Vagina (tissue), 2 donors: ENCODE data around the gene PCK1. TPM values are rescaled to one million over a fixed set of nuclear protein-coding genes. Genes with fewer than 3 reads are reported as not detected.
A peak's percentile ranks its signal among the peaks of the same experiment; 100 is the strongest.

Source experiments
- DNase-seq, 2 donors: peaks; one replicate each; pipeline ENCODE4 v3.0.0-alpha.2; 2017; ENCODE audit errors: extremely low spot score in 2 of 2
- H3K27ac ChIP-seq: fragments of 200-600 bp; sonication (generic); one replicate; pipeline ENCODE4 v1.5.1; 2019
- H3K27me3 ChIP-seq: fragments of 200-600 bp; sonication (generic); one replicate; pipeline ENCODE4 v1.5.1; 2019
- H3K36me3 ChIP-seq, 2 donors: fragments of 200-600 bp; sonication (generic); one replicate each; pipeline ENCODE4 v1.5.1; 2017 to 2019
- H3K4me1 ChIP-seq: fragments of 200-600 bp; sonication (generic); one replicate; pipeline ENCODE4 v1.5.1; 2019
- H3K4me3 ChIP-seq, 2 donors: fragments of 200-600 bp; sonication (generic); 1 replicate in 1 of 2; 2 replicates in 1 of 2; pipeline ENCODE4 v1.5.1; 2016 to 2019
- H3K9me3 ChIP-seq: fragments of 200-600 bp; sonication (generic); one replicate; pipeline ENCODE4 v1.5.1; 2019
- POLR2A ChIP-seq, 2 donors: fragments of 450-650 bp; IDR thresholded peaks; one replicate each; pipeline ENCODE4 v1.6.1; 2017; ENCODE audit warnings: antibody characterized with exemption in 2 of 2, mild to moderate bottlenecking in 2 of 2, moderate library complexity in 2 of 2
- POLR2AphosphoS5 ChIP-seq, 2 donors: sonication (generic); formaldehyde crosslinking; IDR thresholded peaks; one replicate each; pipeline ENCODE4 v1.9.0; 2017; ENCODE audit warnings: antibody characterized with exemption in 2 of 2, mild to moderate bottlenecking in 2 of 2, low read depth in 1 of 2; ENCODE audit not compliant: insufficient read depth in 1 of 2
- intact Hi-C: fragments of 100-400 bp; cut with DNase I; formaldehyde crosslinking; loops from one replicate; pipeline ENCODE4 v1.15.1; 2023
- total RNA-seq: library from RNA; depleted of rRNA; stranded (reverse); fragments of >200 nt; gene quantifications from one replicate; pipeline ENCODE4 v1.2.3, GENCODE V29; 2016
- TF ChIP-seq, protein P1 (sequence below), 3 experiments: fragments of 450-650 bp in 2 of 3; fragments of 200-600 bp in 1 of 3; sonication (generic) in 1 of 3; IDR thresholded peaks; one replicate each; pipeline ENCODE4 v1.5.1; 2017 to 2019; ENCODE audit warnings: antibody characterized with exemption in 3 of 3, mild to moderate bottlenecking in 2 of 3, moderate library complexity in 2 of 3

Gene PCK1
- total RNA-seq, 1 donor from 2014 or later, result 13.0 TPM

DNA sequence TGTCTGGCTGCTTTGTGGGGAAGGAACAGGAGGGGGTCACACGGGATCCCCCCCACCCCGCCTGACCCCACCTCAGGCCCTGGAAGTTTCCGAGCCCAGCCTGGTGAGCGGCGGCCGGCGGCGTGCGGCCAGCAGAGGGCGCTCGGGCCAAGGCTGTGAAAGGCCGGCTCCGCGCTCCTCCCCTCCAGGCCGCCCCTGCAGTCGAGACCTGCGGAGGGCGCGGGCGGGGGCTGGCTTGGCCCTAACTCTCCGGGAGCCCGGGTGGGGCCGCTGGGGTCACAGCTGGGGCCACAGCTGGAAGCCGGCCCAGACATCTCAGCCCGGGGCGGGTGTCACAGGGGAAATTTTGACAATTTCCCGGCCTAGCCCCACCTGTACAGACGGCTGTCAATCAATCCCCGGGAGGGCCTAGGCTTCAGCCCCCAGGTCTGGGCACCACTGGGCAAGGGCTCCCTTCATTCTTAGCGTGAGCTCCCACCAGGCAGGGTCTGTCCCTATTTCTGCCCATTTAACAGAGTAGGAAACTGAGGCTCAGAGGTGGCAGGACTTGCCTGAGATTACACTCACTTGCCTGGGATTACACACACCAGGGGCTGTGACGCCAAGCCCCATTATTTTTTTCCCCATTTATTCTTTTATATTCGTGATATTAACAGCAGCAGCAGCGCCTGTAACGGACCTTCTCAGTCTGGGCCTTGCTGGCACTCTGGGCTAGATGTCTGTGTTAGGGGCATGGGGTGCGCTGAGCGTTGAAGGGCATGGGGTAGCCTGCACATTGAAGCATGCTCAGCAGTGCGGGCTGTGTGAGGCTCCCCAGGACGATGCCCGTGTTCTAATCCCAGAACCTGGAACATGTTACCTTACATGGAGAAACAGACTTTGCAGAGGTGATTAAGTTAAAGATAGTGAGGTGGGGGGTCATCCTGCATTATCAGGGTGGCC is 36.4 kb downstream of the PCK1 start:
- intact Hi-C loops, result loop anchor here (2.0 to 10.0 kb wide), 2 partner anchors 202 to 612 kb away; partner anchors contain the start of gene RBM38
- H3K4me3 ChIP-seq, result peak overlapping the region in 1 of 2 donors; percentile 9
- TF ChIP-seq POLR2A (IDR thresholded peaks at IDR 0.05) (no peak), POLR2AphosphoS5 (IDR thresholded peaks at IDR 0.05; ENCODE audit: insufficient read depth in 1 of 2, low read depth in 1 of 2) (no peak)
- TF ChIP-seq, protein P1, sequence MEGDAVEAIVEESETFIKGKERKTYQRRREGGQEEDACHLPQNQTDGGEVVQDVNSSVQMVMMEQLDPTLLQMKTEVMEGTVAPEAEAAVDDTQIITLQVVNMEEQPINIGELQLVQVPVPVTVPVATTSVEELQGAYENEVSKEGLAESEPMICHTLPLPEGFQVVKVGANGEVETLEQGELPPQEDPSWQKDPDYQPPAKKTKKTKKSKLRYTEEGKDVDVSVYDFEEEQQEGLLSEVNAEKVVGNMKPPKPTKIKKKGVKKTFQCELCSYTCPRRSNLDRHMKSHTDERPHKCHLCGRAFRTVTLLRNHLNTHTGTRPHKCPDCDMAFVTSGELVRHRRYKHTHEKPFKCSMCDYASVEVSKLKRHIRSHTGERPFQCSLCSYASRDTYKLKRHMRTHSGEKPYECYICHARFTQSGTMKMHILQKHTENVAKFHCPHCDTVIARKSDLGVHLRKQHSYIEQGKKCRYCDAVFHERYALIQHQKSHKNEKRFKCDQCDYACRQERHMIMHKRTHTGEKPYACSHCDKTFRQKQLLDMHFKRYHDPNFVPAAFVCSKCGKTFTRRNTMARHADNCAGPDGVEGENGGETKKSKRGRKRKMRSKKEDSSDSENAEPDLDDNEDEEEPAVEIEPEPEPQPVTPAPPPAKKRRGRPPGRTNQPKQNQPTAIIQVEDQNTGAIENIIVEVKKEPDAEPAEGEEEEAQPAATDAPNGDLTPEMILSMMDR (IDR thresholded peaks at IDR 0.05), result peak; percentile 88 to 97 (median 95)
- H3K27ac ChIP-seq, result no peak overlapping the region
- no peaks in the 10 kb centered on the region for H3K9me3 ChIP-seq
- H3K27me3 ChIP-seq, result no peaks in the 10 kb centered on the region
- no peak for DNase-seq
- H3K4me1 ChIP-seq, result peaks cover 15% of the 10 kb centered on the region
- H3K36me3 ChIP-seq, result no peaks in the 10 kb centered on the region

DNA sequence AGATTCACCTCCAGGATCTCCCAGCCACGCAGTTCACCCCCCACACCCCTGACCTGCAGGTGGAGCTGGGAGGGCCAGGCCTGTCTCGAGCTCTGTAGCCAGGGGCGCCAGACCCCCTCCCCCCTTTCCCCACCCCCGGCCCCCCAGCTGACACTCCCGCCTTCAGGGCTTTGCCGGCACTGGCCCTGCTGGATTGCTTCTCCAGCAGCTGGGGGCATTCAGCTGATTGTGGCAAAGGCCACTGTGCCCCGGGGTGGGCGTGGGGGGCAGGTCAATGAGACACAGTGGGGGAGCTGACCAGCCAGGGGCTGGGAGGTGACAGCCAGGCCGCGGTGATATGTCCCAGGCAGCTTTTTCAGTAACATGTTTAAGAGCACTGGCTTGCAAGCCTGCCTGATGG is 37.1 kb downstream of the PCK1 start:
- no peaks in the 10 kb centered on the region for H3K9me3 ChIP-seq
- no peak overlapping the region for H3K27ac ChIP-seq
- no peaks in the 10 kb centered on the region for H3K27me3 ChIP-seq
- TF ChIP-seq, protein P1 (IDR thresholded peaks at IDR 0.05), result no peak
- no peak for TF ChIP-seq POLR2AphosphoS5 (IDR thresholded peaks at IDR 0.05; ENCODE audit: insufficient read depth in 1 of 2, low read depth in 1 of 2)
- no peak overlapping the region for H3K4me3 ChIP-seq
- H3K36me3 ChIP-seq, result no peaks in the 10 kb centered on the region
- DNase-seq, result no peak
- intact Hi-C loops, result loop anchor here (10.0 kb wide), 1 partner anchor 203 kb away; the partner anchor contains the start of gene RBM38
- peaks cover 15% of the 10 kb centered on the region for H3K4me1 ChIP-seq

DNA sequence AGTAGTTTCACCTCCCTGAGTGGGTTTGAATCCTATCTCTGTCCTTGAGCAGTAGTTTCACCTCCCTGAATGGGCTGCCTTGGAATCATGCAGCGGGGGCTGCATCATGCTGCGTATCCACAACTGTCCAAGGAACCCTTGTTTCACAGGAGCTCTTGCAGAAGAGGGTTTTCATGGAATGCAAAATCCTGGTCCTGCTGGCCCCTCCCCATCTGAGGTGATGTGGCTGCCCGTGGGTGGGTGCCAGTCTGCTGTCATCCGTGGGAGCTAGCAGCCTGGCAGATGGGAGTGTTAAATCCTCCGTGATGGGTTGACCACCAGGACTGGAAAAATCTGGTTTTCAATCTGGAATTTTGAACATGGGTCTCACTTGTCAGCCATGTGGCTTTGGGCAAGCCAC is 37.6 kb downstream of the PCK1 start:
- intact Hi-C loops, result loop anchor here (10.0 kb wide), 1 partner anchor 204 kb away; the partner anchor contains the start of gene RBM38

DNA sequence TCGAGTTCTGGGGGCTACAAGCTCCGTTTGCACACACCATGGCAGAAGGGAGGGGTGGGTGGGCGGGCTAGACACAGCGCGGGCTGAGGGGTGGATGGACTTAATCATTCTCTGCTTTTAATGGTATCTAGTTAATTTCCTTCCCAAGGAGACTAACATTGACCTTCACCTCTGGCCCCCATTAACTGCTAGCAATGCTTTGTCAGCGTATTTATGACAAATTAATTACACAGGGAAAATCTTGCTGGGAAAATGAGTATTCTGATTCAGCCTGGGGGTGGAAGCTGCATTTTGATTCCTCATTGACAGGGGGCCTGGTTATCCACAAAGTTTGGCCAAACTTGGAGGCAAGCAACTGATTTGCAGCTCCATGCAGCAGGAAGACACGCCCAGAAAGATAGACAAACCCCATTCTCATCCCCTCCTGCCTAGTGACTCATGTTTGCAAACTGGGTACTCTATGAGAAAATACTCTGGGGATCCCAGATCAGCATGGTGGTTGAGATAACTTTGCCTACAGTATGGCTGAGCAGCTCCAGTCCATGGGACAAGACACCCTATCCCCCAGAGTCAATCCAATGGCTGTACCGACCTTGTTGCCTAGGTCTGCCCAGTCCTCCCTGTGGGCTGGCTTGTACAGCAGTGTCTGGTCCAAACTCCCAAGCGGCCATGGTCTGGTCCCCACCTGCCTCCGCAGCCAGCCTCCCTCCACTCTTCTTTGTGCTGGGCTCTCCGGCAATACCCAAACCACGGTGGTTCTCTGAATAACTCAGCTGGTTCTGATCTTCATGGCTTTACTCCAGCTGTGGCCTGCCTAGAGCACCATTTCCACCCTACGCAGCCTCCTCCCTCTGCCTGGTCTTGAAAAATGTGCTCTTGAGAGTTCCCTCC is 39.7 kb downstream of the PCK1 start:
- Histone ChIP-seq H3K27me3 (no peaks in the 10 kb centered on the region), H3K36me3 (no peaks in the 10 kb centered on the region), H3K4me1 (peaks cover 15% of the 10 kb centered on the region), H3K9me3 (no peaks in the 10 kb centered on the region), H3K27ac (no peak overlapping the region), H3K4me3 (no peak overlapping the region)
- TF ChIP-seq, protein P1 (IDR thresholded peaks at IDR 0.05), result no peak
- TF ChIP-seq POLR2AphosphoS5 (IDR thresholded peaks at IDR 0.05; ENCODE audit: insufficient read depth in 1 of 2, low read depth in 1 of 2) (no peak), POLR2A (IDR thresholded peaks at IDR 0.05) (no peak)
- DNase-seq, result no peak
- intact Hi-C loops, result no loop called here

More for the DNA sequence above, 37.6 kb downstream of the PCK1 start:
- Histone ChIP-seq H3K27me3 (no peaks in the 10 kb centered on the region), H3K27ac (no peak overlapping the region), H3K4me1 (peaks cover 15% of the 10 kb centered on the region), H3K9me3 (no peaks in the 10 kb centered on the region), H3K36me3 (no peaks in the 10 kb centered on the region), H3K4me3 (no peak overlapping the region)
- no peak for DNase-seq
- TF ChIP-seq POLR2AphosphoS5 (IDR thresholded peaks at IDR 0.05; ENCODE audit: insufficient read depth in 1 of 2, low read depth in 1 of 2) (no peak), POLR2A (IDR thresholded peaks at IDR 0.05) (no peak)
- TF ChIP-seq, protein P1 (IDR thresholded peaks at IDR 0.05), result no peak
